ENCODE measurements around the gene GPC5. TPM values are rescaled to one million over a fixed set of nuclear protein-coding genes. Genes with fewer than 3 reads are reported as not detected.

GPC5 gene
- total RNA-seq, 1 donor from 2014 or later: 10.2 TPM

- Mint-ChIP-seq H3K9me3 (ENCODE audit: unreplicated experiment) (no peaks in the 10 kb centered on the region), H3K27ac (ENCODE audit: unreplicated experiment) (no peak overlapping the region), H3K27me3 (ENCODE audit: unreplicated experiment) (no peaks in the 10 kb centered on the region), H3K36me3 (ENCODE audit: unreplicated experiment) (no peaks in the 10 kb centered on the region), H3K4me1 (ENCODE audit: low read depth, unreplicated experiment) (no peaks in the 10 kb centered on the region), H3K4me3 (ENCODE audit: unreplicated experiment) (no peak overlapping the region)
- DNase-seq: no peak
- no peak for TF ChIP-seq CTCF (IDR thresholded peaks at IDR 0.05; ENCODE audit: partially characterized antibody, unreplicated experiment)
Observed at GRCh38 chr13:92622905-92623304, 1224.5 kb downstream of the GPC5 start.

- H3K9me3 Mint-ChIP-seq (ENCODE audit: unreplicated experiment): no peaks in the 10 kb centered on the region
- H3K4me3 Mint-ChIP-seq (ENCODE audit: unreplicated experiment): no peak overlapping the region
- no peak for TF ChIP-seq CTCF (IDR thresholded peaks at IDR 0.05; ENCODE audit: partially characterized antibody, unreplicated experiment)
Observed at GRCh38 chr13:92626274-92626673, 1227.9 kb downstream of the GPC5 start.

GRCh38 chr13:92640936-92641335 is 1242.5 kb downstream of the GPC5 start:
- DNase-seq: no peak
- H3K27me3 Mint-ChIP-seq (ENCODE audit: unreplicated experiment): no peaks in the 10 kb centered on the region
- H3K36me3 Mint-ChIP-seq (ENCODE audit: unreplicated experiment): peaks cover 4% of the 10 kb centered on the region
- no peak overlapping the region for H3K4me3 Mint-ChIP-seq (ENCODE audit: unreplicated experiment)
- H3K9me3 Mint-ChIP-seq (ENCODE audit: unreplicated experiment): no peaks in the 10 kb centered on the region
- H3K4me1 Mint-ChIP-seq (ENCODE audit: low read depth, unreplicated experiment): no peaks in the 10 kb centered on the region
- TF ChIP-seq CTCF (IDR thresholded peaks at IDR 0.05; ENCODE audit: partially characterized antibody, unreplicated experiment): no peak
- H3K27ac Mint-ChIP-seq (ENCODE audit: unreplicated experiment): no peak overlapping the region

More at GRCh38 chr13:92626274-92626673, 1227.9 kb downstream of the GPC5 start:
- Mint-ChIP-seq H3K36me3 (ENCODE audit: unreplicated experiment) (no peaks in the 10 kb centered on the region), H3K27ac (ENCODE audit: unreplicated experiment) (no peak overlapping the region), H3K4me1 (ENCODE audit: low read depth, unreplicated experiment) (no peaks in the 10 kb centered on the region), H3K27me3 (ENCODE audit: unreplicated experiment) (no peaks in the 10 kb centered on the region)
- no peak for DNase-seq

GRCh38 chr13:92649140-92649813 is 1250.9 kb downstream of the GPC5 start:
- DNase-seq: no peak
- Mint-ChIP-seq H3K36me3 (ENCODE audit: unreplicated experiment) (no peaks in the 10 kb centered on the region), H3K9me3 (ENCODE audit: unreplicated experiment) (no peaks in the 10 kb centered on the region), H3K4me1 (ENCODE audit: low read depth, unreplicated experiment) (no peaks in the 10 kb centered on the region), H3K27ac (ENCODE audit: unreplicated experiment) (no peak overlapping the region), H3K27me3 (ENCODE audit: unreplicated experiment) (no peaks in the 10 kb centered on the region), H3K4me3 (ENCODE audit: unreplicated experiment) (no peak overlapping the region)
- no peak for TF ChIP-seq CTCF (IDR thresholded peaks at IDR 0.05; ENCODE audit: partially characterized antibody, unreplicated experiment)

GRCh38 chr13:92656103-92656502 is 1257.7 kb downstream of the GPC5 start:
- H3K27me3 Mint-ChIP-seq (ENCODE audit: unreplicated experiment): no peaks in the 10 kb centered on the region
- no peaks in the 10 kb centered on the region for H3K36me3 Mint-ChIP-seq (ENCODE audit: unreplicated experiment)
- H3K9me3 Mint-ChIP-seq (ENCODE audit: unreplicated experiment): no peaks in the 10 kb centered on the region
- no peak for DNase-seq
- no peak for TF ChIP-seq CTCF (IDR thresholded peaks at IDR 0.05; ENCODE audit: partially characterized antibody, unreplicated experiment)
- H3K4me1 Mint-ChIP-seq (ENCODE audit: low read depth, unreplicated experiment): no peaks in the 10 kb centered on the region
- H3K27ac Mint-ChIP-seq (ENCODE audit: unreplicated experiment): no peak overlapping the region
- H3K4me3 Mint-ChIP-seq (ENCODE audit: unreplicated experiment): no peak overlapping the region

Data from glutamatergic neuron (in vitro differentiated cells).